Neutrophil (primary cell): ENCODE data around the gene ZNF280C.

Experiments
- H3K27ac ChIP-seq: fragments of 200-600 bp; sonication (generic); 2 replicates; pipeline ENCODE4 v1.5.1; 2016; ENCODE audit warnings: mild to moderate bottlenecking, moderate library complexity
- H3K27me3 ChIP-seq: fragments of 200-600 bp; sonication (generic); 2 replicates; pipeline ENCODE4 v1.6.0; 2016; ENCODE audit warnings: mild to moderate bottlenecking
- H3K36me3 ChIP-seq: fragments of 200-600 bp; sonication (generic); 2 replicates; pipeline ENCODE4 v1.5.1; 2017
- H3K4me1 ChIP-seq, 2 experiments: fragments of 200-600 bp in 1 of 2; sonication (generic) in 1 of 2; 1 replicate in 1 of 2; 2 replicates in 1 of 2; pipeline versions ENCODE4 v1.5.1 to v1.6.1; 2013 to 2016; ENCODE audit warnings: low read depth in 1 of 2, low read length in 1 of 2, mild to moderate bottlenecking in 1 of 2, moderate library complexity in 1 of 2; ENCODE audit not compliant: control insufficient read depth in 1 of 2, insufficient read depth in 1 of 2
- H3K4me3 ChIP-seq, 2 experiments: fragments of 200-600 bp in 1 of 2; sonication (generic) in 1 of 2; 1 replicate in 1 of 2; 2 replicates in 1 of 2; pipeline ENCODE4 v1.5.1; 2013 to 2016; ENCODE audit warnings: low read depth in 1 of 2, low read length in 1 of 2, mild to moderate bottlenecking in 1 of 2, moderate library complexity in 1 of 2
- H3K9me3 ChIP-seq: fragments of 200-600 bp; sonication (generic); 2 replicates; pipeline ENCODE4 v1.5.1; 2016
- TF ChIP-seq, protein P1 (sequence below): fragments of 200-600 bp; sonication (generic); IDR thresholded peaks from 2 replicates; pipeline ENCODE4 v1.5.1; 2016; ENCODE audit warnings: antibody characterized with exemption

ZNF280C gene, protein sequence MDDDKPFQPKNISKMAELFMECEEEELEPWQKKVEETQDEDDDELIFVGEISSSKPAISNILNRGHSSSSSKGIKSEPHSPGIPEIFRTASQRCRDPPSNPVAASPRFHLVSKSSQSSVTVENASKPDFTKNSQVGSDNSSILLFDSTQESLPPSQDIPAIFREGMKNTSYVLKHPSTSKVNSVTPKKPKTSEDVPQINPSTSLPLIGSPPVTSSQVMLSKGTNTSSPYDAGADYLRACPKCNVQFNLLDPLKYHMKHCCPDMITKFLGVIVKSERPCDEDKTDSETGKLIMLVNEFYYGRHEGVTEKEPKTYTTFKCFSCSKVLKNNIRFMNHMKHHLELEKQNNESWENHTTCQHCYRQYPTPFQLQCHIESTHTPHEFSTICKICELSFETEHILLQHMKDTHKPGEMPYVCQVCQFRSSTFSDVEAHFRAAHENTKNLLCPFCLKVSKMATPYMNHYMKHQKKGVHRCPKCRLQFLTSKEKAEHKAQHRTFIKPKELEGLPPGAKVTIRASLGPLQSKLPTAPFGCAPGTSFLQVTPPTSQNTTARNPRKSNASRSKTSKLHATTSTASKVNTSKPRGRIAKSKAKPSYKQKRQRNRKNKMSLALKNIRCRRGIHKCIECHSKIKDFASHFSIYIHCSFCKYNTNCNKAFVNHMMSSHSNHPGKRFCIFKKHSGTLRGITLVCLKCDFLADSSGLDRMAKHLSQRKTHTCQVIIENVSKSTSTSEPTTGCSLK

DNA sequence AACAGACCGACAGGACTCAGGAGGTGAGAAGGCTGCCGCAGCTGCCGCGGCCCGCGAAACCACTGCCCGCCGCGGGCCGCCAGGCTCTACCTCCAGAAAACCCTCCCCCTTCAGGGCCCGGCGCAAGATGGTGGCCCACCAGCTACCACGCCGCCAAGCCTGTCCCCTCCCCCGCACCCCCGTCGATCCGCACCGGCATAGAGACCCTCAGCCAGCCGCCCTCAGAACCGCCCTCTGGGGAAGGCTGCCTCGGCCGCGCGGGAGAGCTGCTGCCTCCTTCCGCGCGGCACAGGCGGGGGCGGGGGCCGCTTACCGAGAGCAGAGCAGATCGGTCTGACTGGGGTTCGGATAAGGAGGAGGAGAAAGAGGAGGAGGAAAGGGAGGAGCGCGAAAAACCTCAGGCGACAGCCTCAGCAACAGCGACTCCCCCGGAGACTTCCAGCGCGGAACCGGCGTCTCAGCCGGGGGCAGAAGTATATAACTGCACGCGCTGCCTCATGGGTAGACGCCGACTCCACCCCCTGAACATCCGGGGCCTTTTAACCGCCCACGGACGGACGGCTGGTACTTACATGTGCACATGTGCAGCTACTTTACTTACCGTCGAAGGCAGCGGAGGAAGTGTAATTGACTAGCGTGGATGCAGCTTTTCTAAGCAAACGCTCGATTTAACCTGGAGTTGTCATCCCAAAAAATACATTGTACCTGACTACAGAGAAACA lies at the start of gene ZNF280C:
Gene ZNF280C (minus strand): TSS at position 451 of the 722 bp plus-strand sequence. CDS start 8,450 bp downstream, outside the sequence.
- no peaks in the 10 kb centered on the region for H3K36me3 ChIP-seq
- peak within 1 kb of the TSS; percentile 62 for H3K4me3 ChIP-seq
- TF ChIP-seq, protein P1, sequence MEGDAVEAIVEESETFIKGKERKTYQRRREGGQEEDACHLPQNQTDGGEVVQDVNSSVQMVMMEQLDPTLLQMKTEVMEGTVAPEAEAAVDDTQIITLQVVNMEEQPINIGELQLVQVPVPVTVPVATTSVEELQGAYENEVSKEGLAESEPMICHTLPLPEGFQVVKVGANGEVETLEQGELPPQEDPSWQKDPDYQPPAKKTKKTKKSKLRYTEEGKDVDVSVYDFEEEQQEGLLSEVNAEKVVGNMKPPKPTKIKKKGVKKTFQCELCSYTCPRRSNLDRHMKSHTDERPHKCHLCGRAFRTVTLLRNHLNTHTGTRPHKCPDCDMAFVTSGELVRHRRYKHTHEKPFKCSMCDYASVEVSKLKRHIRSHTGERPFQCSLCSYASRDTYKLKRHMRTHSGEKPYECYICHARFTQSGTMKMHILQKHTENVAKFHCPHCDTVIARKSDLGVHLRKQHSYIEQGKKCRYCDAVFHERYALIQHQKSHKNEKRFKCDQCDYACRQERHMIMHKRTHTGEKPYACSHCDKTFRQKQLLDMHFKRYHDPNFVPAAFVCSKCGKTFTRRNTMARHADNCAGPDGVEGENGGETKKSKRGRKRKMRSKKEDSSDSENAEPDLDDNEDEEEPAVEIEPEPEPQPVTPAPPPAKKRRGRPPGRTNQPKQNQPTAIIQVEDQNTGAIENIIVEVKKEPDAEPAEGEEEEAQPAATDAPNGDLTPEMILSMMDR: peak; percentile 18
- H3K27me3 ChIP-seq: no peaks in the 10 kb centered on the region
- H3K4me1 ChIP-seq: peaks cover 8 to 9% of the 10 kb centered on the region in 2 experiments
- peak within 1 kb of the TSS; percentile 70 for H3K27ac ChIP-seq
- no peaks in the 10 kb centered on the region for H3K9me3 ChIP-seq

DNA sequence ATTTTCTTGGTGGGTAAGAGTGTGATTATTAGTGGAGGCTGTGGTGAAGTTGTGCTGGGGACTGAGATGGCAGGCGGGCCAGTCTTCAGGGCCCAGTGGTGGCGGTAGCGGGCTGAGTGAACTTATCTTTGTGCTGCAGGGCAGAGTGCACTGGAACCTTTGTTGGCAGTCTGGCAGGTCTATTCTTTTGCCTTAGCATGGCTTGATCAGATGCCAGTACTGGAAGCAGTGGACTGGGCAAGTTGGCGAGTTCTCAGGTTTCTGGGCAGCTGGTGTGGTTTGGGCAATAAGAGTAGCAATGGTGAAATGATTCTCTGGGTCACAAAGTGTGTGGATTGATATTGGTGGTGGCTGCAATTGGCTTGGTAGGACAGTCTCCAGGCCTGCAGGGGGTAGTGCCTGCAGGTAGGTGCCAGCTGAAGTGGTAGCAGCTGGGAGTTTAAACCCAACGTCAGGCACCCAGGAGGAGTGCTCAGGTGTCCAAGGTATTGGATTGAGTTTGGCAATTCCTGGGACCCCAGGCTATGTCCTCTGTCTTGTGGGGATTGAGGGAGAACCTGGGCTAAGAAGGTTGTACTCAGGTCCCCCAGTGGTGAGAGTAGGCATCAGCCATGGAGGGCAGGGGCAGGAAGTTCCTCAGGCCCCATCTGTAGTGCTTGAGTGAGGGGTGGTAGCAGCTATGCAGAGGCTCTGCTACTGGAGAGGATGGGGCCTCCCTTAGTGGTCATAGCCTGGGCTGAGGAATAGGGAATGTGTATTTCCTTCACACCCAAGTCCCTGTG lies 36.1 kb upstream of the ZNF280C start:
- H3K9me3 ChIP-seq: no peaks in the 10 kb centered on the region
- no peak overlapping the region for H3K27ac ChIP-seq
- TF ChIP-seq, protein P1: no peak

DNA sequence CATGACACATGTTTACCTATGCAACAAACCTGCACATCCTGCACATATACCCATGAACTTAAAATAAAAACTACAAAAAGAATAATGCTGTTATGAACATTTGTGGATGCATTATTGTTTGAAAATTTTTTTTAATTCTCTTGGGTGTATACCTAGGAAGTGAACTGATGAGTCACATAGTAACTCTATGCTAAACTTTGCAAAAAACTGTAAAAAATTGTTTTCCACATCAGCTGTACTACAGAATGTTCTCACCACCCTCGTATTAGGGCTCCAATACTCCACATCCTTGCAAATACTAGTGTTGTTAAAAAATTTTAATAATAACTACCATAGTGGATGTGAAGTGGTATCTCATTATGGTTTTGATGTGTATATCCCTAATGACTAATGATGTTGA lies 33.3 kb upstream of the ZNF280C start:
- no peak overlapping the region for H3K4me3 ChIP-seq
- TF ChIP-seq, protein P1: no peak

More for the DNA sequence above, 36.1 kb upstream of the ZNF280C start:
- Histone ChIP-seq H3K27me3 (no peaks in the 10 kb centered on the region), H3K36me3 (no peaks in the 10 kb centered on the region), H3K4me1 (no peaks in the 10 kb centered on the region), H3K4me3 (no peak overlapping the region)

DNA sequence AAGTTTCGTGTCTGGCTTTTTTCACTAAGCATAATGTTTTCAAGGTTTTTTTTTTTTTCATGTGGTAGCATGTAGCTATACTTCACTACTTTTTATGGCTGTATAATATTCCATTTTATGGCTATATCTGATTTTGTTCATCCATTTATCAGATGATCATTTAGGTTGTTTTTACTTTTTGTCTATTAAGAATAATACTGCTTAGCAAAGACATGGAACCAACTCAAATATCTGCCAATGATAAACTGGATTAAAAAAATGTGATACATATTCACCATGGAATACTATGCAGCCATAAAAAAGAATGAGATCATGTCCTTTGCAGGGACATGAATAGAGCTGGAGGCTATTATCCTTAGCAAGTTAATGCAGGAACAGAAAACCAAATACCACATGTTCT lies 32.7 kb upstream of the ZNF280C start:
- Histone ChIP-seq H3K4me3 (no peak overlapping the region), H3K4me1 (no peaks in the 10 kb centered on the region), H3K27ac (no peak overlapping the region), H3K9me3 (no peaks in the 10 kb centered on the region), H3K27me3 (no peaks in the 10 kb centered on the region), H3K36me3 (no peaks in the 10 kb centered on the region)
- TF ChIP-seq, protein P1: no peak

More for the DNA sequence above, 33.3 kb upstream of the ZNF280C start:
- Histone ChIP-seq H3K27me3 (no peaks in the 10 kb centered on the region), H3K9me3 (no peaks in the 10 kb centered on the region), H3K27ac (no peak overlapping the region), H3K4me1 (no peaks in the 10 kb centered on the region), H3K36me3 (no peaks in the 10 kb centered on the region)

DNA sequence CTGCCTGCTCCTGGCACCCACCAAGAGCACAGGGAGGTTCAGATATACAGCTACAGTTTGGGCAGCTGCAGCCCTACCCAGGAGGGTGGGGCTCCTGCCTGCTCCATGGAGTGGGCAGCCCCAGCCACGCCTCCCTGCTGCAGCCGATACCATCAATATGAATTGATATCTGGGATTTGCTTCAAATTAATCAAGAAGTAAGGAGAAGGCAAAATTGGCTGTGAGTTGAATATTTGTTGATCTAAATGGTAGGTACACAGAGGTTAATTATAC lies 31.2 kb upstream of the ZNF280C start:
- Histone ChIP-seq H3K4me1 (no peaks in the 10 kb centered on the region), H3K36me3 (no peaks in the 10 kb centered on the region), H3K4me3 (no peak overlapping the region), H3K27ac (no peak overlapping the region), H3K9me3 (no peaks in the 10 kb centered on the region), H3K27me3 (no peaks in the 10 kb centered on the region)
- TF ChIP-seq, protein P1: no peak
